ENCODE data around the gene TRPC3. TPM values are rescaled to one million over a fixed set of nuclear protein-coding genes. Genes with fewer than 3 reads are reported as not detected.

TRPC3 gene
- total RNA-seq, 2 donors from 2014 or later = 0.53 to 0.95 TPM

- Mint-ChIP-seq H3K4me3 (no peak overlapping the region), H3K27me3 (peaks cover 19% of the 10 kb centered on the region), H3K36me3 (ENCODE audit: low read depth) (no peaks in the 10 kb centered on the region), H3K4me1 (no peaks in the 10 kb centered on the region), H3K9me3 (no peaks in the 10 kb centered on the region), H3K27ac (no peak overlapping the region)
- ATAC-seq (replicated peaks) = no peak
Observed at GRCh38 chr4:121876070-121876469, 75.8 kb downstream of the TRPC3 start.

GRCh38 chr4:121875652-121876051 is 76.2 kb downstream of the TRPC3 start:
- H3K27me3 Mint-ChIP-seq = peaks cover 18% of the 10 kb centered on the region
- H3K4me1 Mint-ChIP-seq = no peaks in the 10 kb centered on the region
- H3K9me3 Mint-ChIP-seq = no peaks in the 10 kb centered on the region
- no peak overlapping the region for H3K27ac Mint-ChIP-seq
- no peak for ATAC-seq (replicated peaks)
- H3K4me3 Mint-ChIP-seq = no peak overlapping the region
- H3K36me3 Mint-ChIP-seq (ENCODE audit: low read depth) = no peaks in the 10 kb centered on the region

GRCh38 chr4:121873604-121874003 is 78.3 kb downstream of the TRPC3 start:
- H3K9me3 Mint-ChIP-seq = no peaks in the 10 kb centered on the region
- H3K4me3 Mint-ChIP-seq = no peak overlapping the region
- H3K27ac Mint-ChIP-seq = no peak overlapping the region
- H3K27me3 Mint-ChIP-seq = peaks cover 14% of the 10 kb centered on the region
- H3K36me3 Mint-ChIP-seq (ENCODE audit: low read depth) = no peaks in the 10 kb centered on the region
- H3K4me1 Mint-ChIP-seq = peaks cover 5% of the 10 kb centered on the region
- ATAC-seq (replicated peaks) = no peak

- peaks cover 25% of the 10 kb centered on the region for H3K36me3 Mint-ChIP-seq (ENCODE audit: low read depth)
- peak; percentile 99 for ATAC-seq (replicated peaks)
- H3K9me3 Mint-ChIP-seq = no peaks in the 10 kb centered on the region
- peak within 1 kb of the TSS; percentile 90 for H3K4me3 Mint-ChIP-seq
- peaks cover 11% of the 10 kb centered on the region for H3K4me1 Mint-ChIP-seq
- peaks cover 8% of the 10 kb centered on the region for H3K27me3 Mint-ChIP-seq
- peak within 1 kb of the TSS; percentile 89 for H3K27ac Mint-ChIP-seq
Observed at GRCh38 chr4:121869841-121870822, 81.7 kb downstream of the TRPC3 start, which contains the start of gene BBS7. Gene BBS7 (minus strand): TSS chr4:121870474. CDS start chr4:121870313, 161 bp downstream.

GRCh38 chr4:121863799-121864198 is 88.1 kb downstream of the TRPC3 start:
- ATAC-seq (replicated peaks) = no peak
- Mint-ChIP-seq H3K27me3 (no peaks in the 10 kb centered on the region), H3K4me1 (peaks cover 8% of the 10 kb centered on the region)

GRCh38 chr4:121861426-121861825 is 90.4 kb downstream of the TRPC3 start:
- ATAC-seq (replicated peaks) = no peak
- Mint-ChIP-seq H3K9me3 (no peaks in the 10 kb centered on the region), H3K4me3 (no peak overlapping the region), H3K27ac (no peak overlapping the region), H3K4me1 (peaks cover 5% of the 10 kb centered on the region), H3K36me3 (ENCODE audit: low read depth) (peaks cover 30% of the 10 kb centered on the region), H3K27me3 (no peaks in the 10 kb centered on the region)

More at GRCh38 chr4:121863799-121864198, 88.1 kb downstream of the TRPC3 start:
- Mint-ChIP-seq H3K4me3 (no peak overlapping the region), H3K9me3 (no peaks in the 10 kb centered on the region), H3K36me3 (ENCODE audit: low read depth) (peaks cover 38% of the 10 kb centered on the region), H3K27ac (no peak overlapping the region)

- Mint-ChIP-seq H3K4me3 (no peak overlapping the region), H3K36me3 (ENCODE audit: low read depth) (peaks cover 22% of the 10 kb centered on the region)
Observed at GRCh38 chr4:121860121-121860520, 91.7 kb downstream of the TRPC3 start.

GRCh38 chr4:121851354-121851753 is 100.5 kb downstream of the TRPC3 start:
- Mint-ChIP-seq H3K27me3 (no peaks in the 10 kb centered on the region), H3K27ac (no peak overlapping the region), H3K36me3 (ENCODE audit: low read depth) (peaks cover 53% of the 10 kb centered on the region), H3K9me3 (no peaks in the 10 kb centered on the region), H3K4me3 (no peak overlapping the region), H3K4me1 (no peaks in the 10 kb centered on the region)
- ATAC-seq (replicated peaks) = no peak

More at GRCh38 chr4:121860121-121860520, 91.7 kb downstream of the TRPC3 start:
- H3K27me3 Mint-ChIP-seq = no peaks in the 10 kb centered on the region
- no peak overlapping the region for H3K27ac Mint-ChIP-seq
- H3K9me3 Mint-ChIP-seq = no peaks in the 10 kb centered on the region
- ATAC-seq (replicated peaks) = no peak
- H3K4me1 Mint-ChIP-seq = no peaks in the 10 kb centered on the region

GRCh38 chr4:121846662-121847061 is 105.2 kb downstream of the TRPC3 start:
- no peak overlapping the region for H3K27ac Mint-ChIP-seq
- ATAC-seq (replicated peaks) = peak; percentile 55
- H3K4me1 Mint-ChIP-seq = no peaks in the 10 kb centered on the region
- peaks cover 63% of the 10 kb centered on the region for H3K36me3 Mint-ChIP-seq (ENCODE audit: low read depth)
- no peak overlapping the region for H3K4me3 Mint-ChIP-seq
- H3K27me3 Mint-ChIP-seq = no peaks in the 10 kb centered on the region
- H3K9me3 Mint-ChIP-seq = no peaks in the 10 kb centered on the region

GRCh38 chr4:121842862-121843261 is 109.0 kb downstream of the TRPC3 start:
- H3K4me1 Mint-ChIP-seq = no peaks in the 10 kb centered on the region

GRCh38 chr4:121838136-121838535 is 113.7 kb downstream of the TRPC3 start:
- no peak overlapping the region for H3K4me3 Mint-ChIP-seq
- no peak overlapping the region for H3K27ac Mint-ChIP-seq
- no peaks in the 10 kb centered on the region for H3K9me3 Mint-ChIP-seq

More at GRCh38 chr4:121842862-121843261, 109.0 kb downstream of the TRPC3 start:
- Mint-ChIP-seq H3K27me3 (no peaks in the 10 kb centered on the region), H3K27ac (no peak overlapping the region), H3K9me3 (no peaks in the 10 kb centered on the region), H3K4me3 (no peak overlapping the region), H3K36me3 (ENCODE audit: low read depth) (peaks cover 66% of the 10 kb centered on the region)
- ATAC-seq (replicated peaks) = no peak

GRCh38 chr4:121829511-121829910 is 122.3 kb downstream of the TRPC3 start:
- Mint-ChIP-seq H3K4me3 (no peak overlapping the region), H3K27ac (no peak overlapping the region), H3K4me1 (no peaks in the 10 kb centered on the region), H3K9me3 (no peaks in the 10 kb centered on the region), H3K36me3 (ENCODE audit: low read depth) (peaks cover 18% of the 10 kb centered on the region), H3K27me3 (no peaks in the 10 kb centered on the region)
- no peak for ATAC-seq (replicated peaks)

More at GRCh38 chr4:121838136-121838535, 113.7 kb downstream of the TRPC3 start:
- Mint-ChIP-seq H3K36me3 (ENCODE audit: low read depth) (peaks cover 47% of the 10 kb centered on the region), H3K4me1 (no peaks in the 10 kb centered on the region), H3K27me3 (no peaks in the 10 kb centered on the region)
- ATAC-seq (replicated peaks) = no peak
